ENCODE measurements around the gene ZNF420.

Gene ZNF420

DNA sequence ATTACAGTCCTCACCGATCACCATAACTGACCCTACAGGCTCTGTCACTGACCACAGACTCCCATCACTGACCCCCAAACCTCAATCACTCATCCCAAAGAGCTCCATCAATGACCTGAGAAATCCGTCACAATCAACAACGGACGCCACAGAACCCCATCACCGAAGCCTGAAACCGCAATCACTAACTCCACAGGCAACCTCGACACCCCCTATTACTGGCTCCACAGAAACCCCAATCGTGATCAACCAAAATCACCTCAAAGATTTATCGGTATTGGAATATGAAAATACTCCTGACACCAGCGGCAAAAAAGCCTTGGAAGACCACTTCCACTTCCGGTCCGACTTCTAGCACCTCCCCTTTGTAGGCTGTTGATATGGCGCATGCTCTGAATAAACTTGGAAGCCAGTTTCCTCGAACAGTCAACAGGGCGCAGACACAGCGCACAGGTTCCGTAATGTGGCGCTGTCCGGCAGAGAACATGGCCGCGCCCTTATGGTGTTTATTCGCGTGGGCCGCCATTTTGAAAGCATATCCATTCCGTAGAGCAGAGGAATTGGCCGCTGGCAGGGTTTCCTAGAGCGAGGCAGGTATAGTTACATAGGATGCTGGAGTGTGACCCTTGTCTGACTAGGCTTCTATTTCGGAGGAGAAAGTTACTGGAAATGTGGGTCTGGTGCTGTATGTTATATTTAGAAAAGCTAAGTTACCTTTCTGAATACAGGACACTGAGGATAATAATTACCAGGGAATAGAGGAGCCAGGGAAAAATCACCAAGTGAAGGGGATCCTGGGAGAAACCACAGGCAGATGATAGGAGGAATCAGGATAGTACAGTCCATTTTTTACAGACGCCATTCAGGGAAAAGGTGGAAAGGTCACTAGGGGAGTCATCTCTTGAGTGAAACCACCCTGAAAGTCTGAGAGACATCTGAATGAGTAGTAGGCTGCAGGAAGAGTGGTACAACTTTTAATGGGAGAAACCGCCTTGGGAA, 94.4 kb downstream of the ZNF420 start, which contains the start of gene ZNF585A:
Gene ZNF585A (minus strand): TSS at position 328 of the 999 bp plus-strand sequence. CDS start 2,785 bp downstream, outside the sequence.
- Histone ChIP-seq H3K4me3 (ENCODE audit: low read depth, low read length) (peak within 1 kb of the TSS; percentile 55), H3K27ac (ENCODE audit: extremely low read depth, low read depth, low read length) (peak within 1 kb of the TSS; percentile 47; the same call in 1 of the 2 replicates), H3K9me3 (ENCODE audit: control insufficient read depth, insufficient read depth, low read depth, low read length) (peaks cover 12% of the 10 kb centered on the region), H3K36me3 (ENCODE audit: control insufficient read depth in 2 of 2, insufficient read depth in 1 of 2, low read length in 2 of 2) (peaks cover 25 to 30% of the 10 kb centered on the region in 2 experiments), H3K4me1 (ENCODE audit: control insufficient read depth, insufficient read depth, low read length) (no peaks in the 10 kb centered on the region; the same call in 1 of the 2 replicates)
- ChIA-PET CTCF (interaction anchor here (0.6 to 0.7 kb wide), 3 partner anchors 278 to 731 kb away, joined by 3 to 4 read pairs (median 3); no protein-coding TSS in a partner anchor), POLR2A (interaction anchor here (0.6 to 2.0 kb wide), 5 partner anchors 13 to 260 kb away, joined by 3 to 6 read pairs (median 4); partner anchors contain the start of genes ZNF383 and ZNF420)
- TF ChIP-seq ZNF16 (tag by site-specific recombination; IDR thresholded peaks at IDR 0.05; ENCODE audit: low read depth), result 0 out of 2 replicates have a peak, but pooled peaks have one; percentile 31
- TF ChIP-seq ZNF155 (tag by site-specific recombination; IDR thresholded peaks at IDR 0.05), result 0 out of 2 replicates have a peak, but pooled peaks have one; percentile 31
- TF ChIP-seq, protein P1, sequence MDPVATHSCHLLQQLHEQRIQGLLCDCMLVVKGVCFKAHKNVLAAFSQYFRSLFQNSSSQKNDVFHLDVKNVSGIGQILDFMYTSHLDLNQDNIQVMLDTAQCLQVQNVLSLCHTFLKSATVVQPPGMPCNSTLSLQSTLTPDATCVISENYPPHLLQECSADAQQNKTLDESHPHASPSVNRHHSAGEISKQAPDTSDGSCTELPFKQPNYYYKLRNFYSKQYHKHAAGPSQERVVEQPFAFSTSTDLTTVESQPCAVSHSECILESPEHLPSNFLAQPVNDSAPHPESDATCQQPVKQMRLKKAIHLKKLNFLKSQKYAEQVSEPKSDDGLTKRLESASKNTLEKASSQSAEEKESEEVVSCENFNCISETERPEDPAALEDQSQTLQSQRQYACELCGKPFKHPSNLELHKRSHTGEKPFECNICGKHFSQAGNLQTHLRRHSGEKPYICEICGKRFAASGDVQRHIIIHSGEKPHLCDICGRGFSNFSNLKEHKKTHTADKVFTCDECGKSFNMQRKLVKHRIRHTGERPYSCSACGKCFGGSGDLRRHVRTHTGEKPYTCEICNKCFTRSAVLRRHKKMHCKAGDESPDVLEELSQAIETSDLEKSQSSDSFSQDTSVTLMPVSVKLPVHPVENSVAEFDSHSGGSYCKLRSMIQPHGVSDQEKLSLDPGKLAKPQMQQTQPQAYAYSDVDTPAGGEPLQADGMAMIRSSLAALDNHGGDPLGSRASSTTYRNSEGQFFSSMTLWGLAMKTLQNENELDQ (tag by site-specific recombination; IDR thresholded peaks at IDR 0.05; ENCODE audit: low read depth), result no peak
- 0 out of 2 replicates have a peak, but pooled peaks have one; percentile 7 for TF ChIP-seq KLF9 (tag by site-specific recombination; IDR thresholded peaks at IDR 0.05; ENCODE audit: low read depth)
- TF ChIP-seq, protein P2, sequence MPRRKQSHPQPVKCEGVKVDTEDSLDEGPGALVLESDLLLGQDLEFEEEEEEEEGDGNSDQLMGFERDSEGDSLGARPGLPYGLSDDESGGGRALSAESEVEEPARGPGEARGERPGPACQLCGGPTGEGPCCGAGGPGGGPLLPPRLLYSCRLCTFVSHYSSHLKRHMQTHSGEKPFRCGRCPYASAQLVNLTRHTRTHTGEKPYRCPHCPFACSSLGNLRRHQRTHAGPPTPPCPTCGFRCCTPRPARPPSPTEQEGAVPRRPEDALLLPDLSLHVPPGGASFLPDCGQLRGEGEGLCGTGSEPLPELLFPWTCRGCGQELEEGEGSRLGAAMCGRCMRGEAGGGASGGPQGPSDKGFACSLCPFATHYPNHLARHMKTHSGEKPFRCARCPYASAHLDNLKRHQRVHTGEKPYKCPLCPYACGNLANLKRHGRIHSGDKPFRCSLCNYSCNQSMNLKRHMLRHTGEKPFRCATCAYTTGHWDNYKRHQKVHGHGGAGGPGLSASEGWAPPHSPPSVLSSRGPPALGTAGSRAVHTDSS (tag by site-specific recombination; IDR thresholded peaks at IDR 0.05), result no peak
- TF ChIP-seq ZNF416 (tag by site-specific recombination; IDR thresholded peaks at IDR 0.05), result peak; percentile 70; the same call in 1 of the 2 replicates
- TF ChIP-seq ZFP69B (tag by site-specific recombination; IDR thresholded peaks at IDR 0.05), result peak; percentile 83
- TF ChIP-seq YY1 (tag by site-specific recombination; IDR thresholded peaks at IDR 0.05), result peak; percentile 100
- no peak for TF ChIP-seq ZNF174 (tag by site-specific recombination; IDR thresholded peaks at IDR 0.05)
- peak; percentile 76; the same call in 1 of the 2 replicates for TF ChIP-seq ZNF324 (tag by site-specific recombination; IDR thresholded peaks at IDR 0.05)
- no peak for TF ChIP-seq ZNF350 (tag by site-specific recombination; IDR thresholded peaks at IDR 0.05)
- TF ChIP-seq ZNF112 (tag by site-specific recombination; IDR thresholded peaks at IDR 0.05), result no peak
- peak; percentile 99 for TF ChIP-seq ZNF335 (tag by site-specific recombination; conservative IDR thresholded peaks at IDR 0.05)
- TF ChIP-seq, protein P3, sequence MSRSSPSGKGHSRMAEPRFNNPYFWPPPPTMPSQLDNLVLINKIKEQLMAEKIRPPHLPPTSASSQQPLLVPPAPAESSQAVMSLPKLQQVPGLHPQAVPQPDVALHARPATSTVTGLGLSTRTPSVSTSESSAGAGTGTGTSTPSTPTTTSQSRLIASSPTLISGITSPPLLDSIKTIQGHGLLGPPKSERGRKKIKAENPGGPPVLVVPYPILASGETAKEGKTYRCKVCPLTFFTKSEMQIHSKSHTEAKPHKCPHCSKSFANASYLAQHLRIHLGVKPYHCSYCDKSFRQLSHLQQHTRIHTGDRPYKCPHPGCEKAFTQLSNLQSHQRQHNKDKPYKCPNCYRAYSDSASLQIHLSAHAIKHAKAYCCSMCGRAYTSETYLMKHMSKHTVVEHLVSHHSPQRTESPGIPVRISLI (tag by site-specific recombination; IDR thresholded peaks at IDR 0.05), result peak; percentile 96
- peak; percentile 68; the same call in 1 of the 2 replicates for TF ChIP-seq WT1 (tag by site-specific recombination; IDR thresholded peaks at IDR 0.05)
- TF ChIP-seq, protein P4, sequence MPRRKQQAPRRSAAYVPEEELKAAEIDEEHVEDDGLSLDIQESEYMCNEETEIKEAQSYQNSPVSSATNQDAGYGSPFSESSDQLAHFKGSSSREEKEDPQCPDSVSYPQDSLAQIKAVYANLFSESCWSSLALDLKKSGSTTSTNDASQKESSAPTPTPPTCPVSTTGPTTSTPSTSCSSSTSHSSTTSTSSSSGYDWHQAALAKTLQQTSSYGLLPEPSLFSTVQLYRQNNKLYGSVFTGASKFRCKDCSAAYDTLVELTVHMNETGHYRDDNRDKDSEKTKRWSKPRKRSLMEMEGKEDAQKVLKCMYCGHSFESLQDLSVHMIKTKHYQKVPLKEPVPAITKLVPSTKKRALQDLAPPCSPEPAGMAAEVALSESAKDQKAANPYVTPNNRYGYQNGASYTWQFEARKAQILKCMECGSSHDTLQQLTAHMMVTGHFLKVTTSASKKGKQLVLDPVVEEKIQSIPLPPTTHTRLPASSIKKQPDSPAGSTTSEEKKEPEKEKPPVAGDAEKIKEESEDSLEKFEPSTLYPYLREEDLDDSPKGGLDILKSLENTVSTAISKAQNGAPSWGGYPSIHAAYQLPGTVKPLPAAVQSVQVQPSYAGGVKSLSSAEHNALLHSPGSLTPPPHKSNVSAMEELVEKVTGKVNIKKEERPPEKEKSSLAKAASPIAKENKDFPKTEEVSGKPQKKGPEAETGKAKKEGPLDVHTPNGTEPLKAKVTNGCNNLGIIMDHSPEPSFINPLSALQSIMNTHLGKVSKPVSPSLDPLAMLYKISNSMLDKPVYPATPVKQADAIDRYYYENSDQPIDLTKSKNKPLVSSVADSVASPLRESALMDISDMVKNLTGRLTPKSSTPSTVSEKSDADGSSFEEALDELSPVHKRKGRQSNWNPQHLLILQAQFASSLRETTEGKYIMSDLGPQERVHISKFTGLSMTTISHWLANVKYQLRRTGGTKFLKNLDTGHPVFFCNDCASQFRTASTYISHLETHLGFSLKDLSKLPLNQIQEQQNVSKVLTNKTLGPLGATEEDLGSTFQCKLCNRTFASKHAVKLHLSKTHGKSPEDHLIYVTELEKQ (tag by site-specific recombination; IDR thresholded peaks at IDR 0.05; ENCODE audit: borderline replicate concordance), result no peak; the same call in 1 of the 2 replicates
- peak; percentile 98 for TF ChIP-seq ZBTB20 (tag by site-specific recombination; IDR thresholded peaks at IDR 0.05)
- TF ChIP-seq, protein P5, sequence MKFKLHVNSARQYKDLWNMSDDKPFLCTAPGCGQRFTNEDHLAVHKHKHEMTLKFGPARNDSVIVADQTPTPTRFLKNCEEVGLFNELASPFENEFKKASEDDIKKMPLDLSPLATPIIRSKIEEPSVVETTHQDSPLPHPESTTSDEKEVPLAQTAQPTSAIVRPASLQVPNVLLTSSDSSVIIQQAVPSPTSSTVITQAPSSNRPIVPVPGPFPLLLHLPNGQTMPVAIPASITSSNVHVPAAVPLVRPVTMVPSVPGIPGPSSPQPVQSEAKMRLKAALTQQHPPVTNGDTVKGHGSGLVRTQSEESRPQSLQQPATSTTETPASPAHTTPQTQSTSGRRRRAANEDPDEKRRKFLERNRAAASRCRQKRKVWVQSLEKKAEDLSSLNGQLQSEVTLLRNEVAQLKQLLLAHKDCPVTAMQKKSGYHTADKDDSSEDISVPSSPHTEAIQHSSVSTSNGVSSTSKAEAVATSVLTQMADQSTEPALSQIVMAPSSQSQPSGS (tag by site-specific recombination; IDR thresholded peaks at IDR 0.05; ENCODE audit: low read depth), result no peak; the same call in 1 of the 2 replicates
- peak; percentile 100 for TF ChIP-seq SCRT1 (tag by site-specific recombination; IDR thresholded peaks at IDR 0.05; ENCODE audit: borderline replicate concordance)
- TF ChIP-seq, protein P6, sequence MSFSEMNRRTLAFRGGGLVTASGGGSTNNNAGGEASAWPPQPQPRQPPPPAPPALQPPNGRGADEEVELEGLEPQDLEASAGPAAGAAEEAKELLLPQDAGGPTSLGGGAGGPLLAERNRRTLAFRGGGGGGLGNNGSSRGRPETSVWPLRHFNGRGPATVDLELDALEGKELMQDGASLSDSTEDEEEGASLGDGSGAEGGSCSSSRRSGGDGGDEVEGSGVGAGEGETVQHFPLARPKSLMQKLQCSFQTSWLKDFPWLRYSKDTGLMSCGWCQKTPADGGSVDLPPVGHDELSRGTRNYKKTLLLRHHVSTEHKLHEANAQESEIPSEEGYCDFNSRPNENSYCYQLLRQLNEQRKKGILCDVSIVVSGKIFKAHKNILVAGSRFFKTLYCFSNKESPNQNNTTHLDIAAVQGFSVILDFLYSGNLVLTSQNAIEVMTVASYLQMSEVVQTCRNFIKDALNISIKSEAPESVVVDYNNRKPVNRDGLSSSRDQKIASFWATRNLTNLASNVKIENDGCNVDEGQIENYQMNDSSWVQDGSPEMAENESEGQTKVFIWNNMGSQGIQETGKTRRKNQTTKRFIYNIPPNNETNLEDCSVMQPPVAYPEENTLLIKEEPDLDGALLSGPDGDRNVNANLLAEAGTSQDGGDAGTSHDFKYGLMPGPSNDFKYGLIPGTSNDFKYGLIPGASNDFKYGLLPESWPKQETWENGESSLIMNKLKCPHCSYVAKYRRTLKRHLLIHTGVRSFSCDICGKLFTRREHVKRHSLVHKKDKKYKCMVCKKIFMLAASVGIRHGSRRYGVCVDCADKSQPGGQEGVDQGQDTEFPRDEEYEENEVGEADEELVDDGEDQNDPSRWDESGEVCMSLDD (tag by site-specific recombination; IDR thresholded peaks at IDR 0.05), result peak; percentile 90
- peak; percentile 81 for TF ChIP-seq SP2 (tag by site-specific recombination; IDR thresholded peaks at IDR 0.05)
- TF ChIP-seq ZFP37 (tag by site-specific recombination; IDR thresholded peaks at IDR 0.05), result peak; percentile 88
- peak; percentile 84 for TF ChIP-seq SP7 (tag by site-specific recombination; IDR thresholded peaks at IDR 0.05)
